ENCODE measurements around the gene TP73. TPM values are rescaled to one million over a fixed set of nuclear protein-coding genes. Genes with fewer than 3 reads are reported as not detected.

TP73 gene
- polyA plus RNA-seq, 1 donor from 2014 or later = not detected

DNA sequence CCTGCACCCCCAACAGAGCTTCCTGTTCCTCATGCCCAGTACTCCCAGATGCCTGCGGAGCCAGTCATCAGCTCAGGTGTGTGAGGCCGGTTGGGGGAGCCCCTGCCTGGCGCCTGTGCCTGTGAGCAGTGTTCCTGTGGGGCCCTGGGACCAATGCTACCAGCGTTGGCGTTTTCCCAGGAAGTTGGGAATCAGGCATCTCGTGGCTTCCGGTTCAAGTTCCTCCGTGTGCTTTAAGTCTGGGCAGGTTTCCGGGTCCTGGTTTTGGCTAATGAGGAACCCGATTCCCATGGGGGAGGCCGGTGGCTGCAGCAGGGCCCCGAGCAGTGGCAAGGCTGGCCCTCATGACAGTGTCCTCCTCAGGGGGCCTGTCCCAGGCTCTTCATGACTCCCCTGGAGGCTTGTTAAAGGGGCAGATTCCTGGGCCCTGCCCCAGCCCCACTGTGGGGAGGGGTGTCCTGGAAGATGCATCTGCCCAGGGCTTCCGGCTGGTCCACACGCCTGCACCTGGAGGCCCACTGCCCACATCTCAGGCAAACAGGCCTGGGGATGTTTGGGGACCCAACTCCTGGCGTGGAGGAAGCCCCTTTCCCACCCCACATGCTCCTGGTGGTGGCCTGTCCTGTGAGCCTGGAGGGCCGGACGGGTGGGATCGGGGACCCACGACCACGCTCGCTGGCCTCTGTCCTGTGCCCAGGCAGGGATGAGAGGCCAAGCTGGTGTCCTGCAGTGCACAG is 26.2 kb downstream of the TP73 start:
- no peak overlapping the region for H2AFZ ChIP-seq (ENCODE audit: low read depth, low read length)
- H3F3A ChIP-seq (ENCODE audit: insufficient read depth, low read length, poor library complexity, severe bottlenecking) = no peaks in the 10 kb centered on the region
- H3K4me2 ChIP-seq (ENCODE audit: low read length) = no peak overlapping the region
- no peak overlapping the region for H3K4me3 ChIP-seq (ENCODE audit: low read length)
- no peaks in the 10 kb centered on the region for H3K9me3 ChIP-seq (ENCODE audit: low read length)
- no peak overlapping the region for H3K27ac ChIP-seq (ENCODE audit: low read length)
- H3K9me2 ChIP-seq (ENCODE audit: insufficient read depth, low read length) = no peaks in the 10 kb centered on the region
- no peaks in the 10 kb centered on the region for H4K20me1 ChIP-seq (ENCODE audit: insufficient read depth)
- no peaks in the 10 kb centered on the region for H3K27me3 ChIP-seq (ENCODE audit: insufficient read depth, low read depth, low read length)
- no peak for TF ChIP-seq RAD21 (conservative IDR thresholded peaks at IDR 0.05)
- H3K9ac ChIP-seq (ENCODE audit: low read length) = no peak overlapping the region
- no peaks in the 10 kb centered on the region for H3K79me2 ChIP-seq (replicated peaks; ENCODE audit: insufficient read depth, low read length)
- no peaks in the 10 kb centered on the region for H3K36me3 ChIP-seq (ENCODE audit: insufficient read depth, low read length)

DNA sequence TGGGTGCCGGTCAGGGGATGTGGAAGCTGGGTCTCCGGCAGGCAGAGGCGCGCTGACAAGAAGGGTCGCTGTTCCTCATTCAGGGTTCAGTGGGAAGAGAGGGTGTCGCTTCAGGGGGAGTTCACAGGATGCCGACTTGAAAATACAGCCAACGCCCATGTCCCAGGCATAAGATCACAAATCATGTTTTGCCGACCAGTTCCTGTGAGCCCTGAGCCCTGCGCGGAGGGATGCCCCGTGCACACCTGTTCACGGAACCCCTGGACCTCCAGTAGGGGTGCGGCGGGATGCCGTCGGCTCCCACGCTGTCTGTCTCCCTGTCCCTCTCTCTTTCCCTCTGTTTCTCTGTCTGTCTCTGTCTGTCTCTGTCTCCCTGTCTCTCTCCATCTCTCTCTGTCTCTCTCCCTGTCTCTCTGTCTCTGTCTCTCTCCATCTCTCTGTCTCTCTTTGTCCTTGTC is 26.8 kb downstream of the TP73 start:
- no peak overlapping the region for H3K4me2 ChIP-seq (ENCODE audit: low read length)
- H3K36me3 ChIP-seq (ENCODE audit: insufficient read depth, low read length) = no peaks in the 10 kb centered on the region
- H3K9ac ChIP-seq (ENCODE audit: low read length) = no peak overlapping the region
- H4K20me1 ChIP-seq (ENCODE audit: insufficient read depth) = no peaks in the 10 kb centered on the region
- no peaks in the 10 kb centered on the region for H3K9me2 ChIP-seq (ENCODE audit: insufficient read depth, low read length)
- H3K9me3 ChIP-seq (ENCODE audit: low read length) = no peaks in the 10 kb centered on the region
- no peaks in the 10 kb centered on the region for H3F3A ChIP-seq (ENCODE audit: insufficient read depth, low read length, poor library complexity, severe bottlenecking)
- no peaks in the 10 kb centered on the region for H3K79me2 ChIP-seq (replicated peaks; ENCODE audit: insufficient read depth, low read length)
- H3K27me3 ChIP-seq (ENCODE audit: insufficient read depth, low read depth, low read length) = no peaks in the 10 kb centered on the region
- no peak for TF ChIP-seq EP300 (conservative IDR thresholded peaks at IDR 0.05; ENCODE audit: poor library complexity, severe bottlenecking)
- TF ChIP-seq, protein P1, sequence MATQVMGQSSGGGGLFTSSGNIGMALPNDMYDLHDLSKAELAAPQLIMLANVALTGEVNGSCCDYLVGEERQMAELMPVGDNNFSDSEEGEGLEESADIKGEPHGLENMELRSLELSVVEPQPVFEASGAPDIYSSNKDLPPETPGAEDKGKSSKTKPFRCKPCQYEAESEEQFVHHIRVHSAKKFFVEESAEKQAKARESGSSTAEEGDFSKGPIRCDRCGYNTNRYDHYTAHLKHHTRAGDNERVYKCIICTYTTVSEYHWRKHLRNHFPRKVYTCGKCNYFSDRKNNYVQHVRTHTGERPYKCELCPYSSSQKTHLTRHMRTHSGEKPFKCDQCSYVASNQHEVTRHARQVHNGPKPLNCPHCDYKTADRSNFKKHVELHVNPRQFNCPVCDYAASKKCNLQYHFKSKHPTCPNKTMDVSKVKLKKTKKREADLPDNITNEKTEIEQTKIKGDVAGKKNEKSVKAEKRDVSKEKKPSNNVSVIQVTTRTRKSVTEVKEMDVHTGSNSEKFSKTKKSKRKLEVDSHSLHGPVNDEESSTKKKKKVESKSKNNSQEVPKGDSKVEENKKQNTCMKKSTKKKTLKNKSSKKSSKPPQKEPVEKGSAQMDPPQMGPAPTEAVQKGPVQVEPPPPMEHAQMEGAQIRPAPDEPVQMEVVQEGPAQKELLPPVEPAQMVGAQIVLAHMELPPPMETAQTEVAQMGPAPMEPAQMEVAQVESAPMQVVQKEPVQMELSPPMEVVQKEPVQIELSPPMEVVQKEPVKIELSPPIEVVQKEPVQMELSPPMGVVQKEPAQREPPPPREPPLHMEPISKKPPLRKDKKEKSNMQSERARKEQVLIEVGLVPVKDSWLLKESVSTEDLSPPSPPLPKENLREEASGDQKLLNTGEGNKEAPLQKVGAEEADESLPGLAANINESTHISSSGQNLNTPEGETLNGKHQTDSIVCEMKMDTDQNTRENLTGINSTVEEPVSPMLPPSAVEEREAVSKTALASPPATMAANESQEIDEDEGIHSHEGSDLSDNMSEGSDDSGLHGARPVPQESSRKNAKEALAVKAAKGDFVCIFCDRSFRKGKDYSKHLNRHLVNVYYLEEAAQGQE (IDR thresholded peaks at IDR 0.05; ENCODE audit: borderline replicate concordance) = no peak
- no peak for TF ChIP-seq MXI1 (conservative IDR thresholded peaks at IDR 0.05; ENCODE audit: poor library complexity, severe bottlenecking)
- no peak for TF ChIP-seq SMC3 (conservative IDR thresholded peaks at IDR 0.05; ENCODE audit: poor library complexity)
- TF ChIP-seq POLR2AphosphoS5 (IDR thresholded peaks at IDR 0.05) = no peak
- TF ChIP-seq, protein P2, sequence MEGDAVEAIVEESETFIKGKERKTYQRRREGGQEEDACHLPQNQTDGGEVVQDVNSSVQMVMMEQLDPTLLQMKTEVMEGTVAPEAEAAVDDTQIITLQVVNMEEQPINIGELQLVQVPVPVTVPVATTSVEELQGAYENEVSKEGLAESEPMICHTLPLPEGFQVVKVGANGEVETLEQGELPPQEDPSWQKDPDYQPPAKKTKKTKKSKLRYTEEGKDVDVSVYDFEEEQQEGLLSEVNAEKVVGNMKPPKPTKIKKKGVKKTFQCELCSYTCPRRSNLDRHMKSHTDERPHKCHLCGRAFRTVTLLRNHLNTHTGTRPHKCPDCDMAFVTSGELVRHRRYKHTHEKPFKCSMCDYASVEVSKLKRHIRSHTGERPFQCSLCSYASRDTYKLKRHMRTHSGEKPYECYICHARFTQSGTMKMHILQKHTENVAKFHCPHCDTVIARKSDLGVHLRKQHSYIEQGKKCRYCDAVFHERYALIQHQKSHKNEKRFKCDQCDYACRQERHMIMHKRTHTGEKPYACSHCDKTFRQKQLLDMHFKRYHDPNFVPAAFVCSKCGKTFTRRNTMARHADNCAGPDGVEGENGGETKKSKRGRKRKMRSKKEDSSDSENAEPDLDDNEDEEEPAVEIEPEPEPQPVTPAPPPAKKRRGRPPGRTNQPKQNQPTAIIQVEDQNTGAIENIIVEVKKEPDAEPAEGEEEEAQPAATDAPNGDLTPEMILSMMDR (IDR thresholded peaks at IDR 0.05; ENCODE audit: poor library complexity, severe bottlenecking) = no peak
- TF ChIP-seq TAF1 (IDR thresholded peaks at IDR 0.05; ENCODE audit: low read depth) = no peak
- no peak for TF ChIP-seq RAD21 (conservative IDR thresholded peaks at IDR 0.05)
- no peak for TF ChIP-seq EZH2 (IDR thresholded peaks at IDR 0.05; ENCODE audit: borderline replicate concordance, insufficient read depth, low read length, poor library complexity, severe bottlenecking)
- no peak overlapping the region for H3K27ac ChIP-seq (ENCODE audit: low read length)
- no peak overlapping the region for H2AFZ ChIP-seq (ENCODE audit: low read depth, low read length)
- no peak overlapping the region for H3K4me3 ChIP-seq (ENCODE audit: low read length)

Measured in neural cell (in vitro differentiated cells).